Measurements from ENCODE around the gene STK26. TPM values are rescaled to one million over a fixed set of nuclear protein-coding genes. Genes with fewer than 3 reads are reported as not detected.

The STK26 gene
- total RNA-seq, 1 experiment from 2014 or later = 38.5 TPM

DNA sequence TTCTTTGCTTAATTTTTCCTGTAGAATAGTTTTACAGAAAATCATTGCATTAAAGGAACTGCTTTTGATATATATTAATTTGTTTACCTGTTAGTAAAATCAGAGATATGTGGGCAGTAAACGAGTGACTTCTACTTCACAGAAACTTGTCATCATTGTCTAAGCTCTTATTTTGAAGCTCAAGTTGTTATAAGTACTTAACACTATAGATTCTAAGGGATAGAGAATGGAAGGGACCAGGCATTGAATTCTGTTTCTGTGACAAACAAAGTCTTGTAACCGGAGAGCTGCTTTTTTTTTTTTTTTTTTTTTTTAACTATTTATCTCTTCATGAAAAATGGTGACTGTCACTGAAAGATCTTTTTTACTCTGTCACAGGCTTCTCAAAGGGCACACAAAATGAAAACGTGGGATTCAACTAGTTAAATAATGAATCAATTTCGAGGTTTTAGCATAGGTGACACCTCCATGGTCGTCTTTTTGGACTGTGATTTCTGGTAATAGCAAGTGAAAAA lies 14.4 kb downstream of the STK26 start:
- no peak for DNase-seq
- Mint-ChIP-seq H3K4me1 (ENCODE audit: low read depth, unreplicated experiment) (peaks cover 8% of the 10 kb centered on the region), H3K36me3 (ENCODE audit: insufficient read depth, unreplicated experiment) (no peaks in the 10 kb centered on the region), H3K27me3 (ENCODE audit: unreplicated experiment) (no peaks in the 10 kb centered on the region), H3K27ac (ENCODE audit: unreplicated experiment) (no peak overlapping the region), H3K4me3 (ENCODE audit: low read depth, unreplicated experiment) (no peak overlapping the region), H3K9me3 (ENCODE audit: low read depth, unreplicated experiment) (no peaks in the 10 kb centered on the region)
- CTCF ChIA-PET = no interaction called here
- BruUV-seq (replicated peaks) = no TSS peak
- intact Hi-C loops (cut with micrococcal nuclease; ENCODE audit: unreplicated experiment) = no loop called here
- TF ChIP-seq, protein P1, sequence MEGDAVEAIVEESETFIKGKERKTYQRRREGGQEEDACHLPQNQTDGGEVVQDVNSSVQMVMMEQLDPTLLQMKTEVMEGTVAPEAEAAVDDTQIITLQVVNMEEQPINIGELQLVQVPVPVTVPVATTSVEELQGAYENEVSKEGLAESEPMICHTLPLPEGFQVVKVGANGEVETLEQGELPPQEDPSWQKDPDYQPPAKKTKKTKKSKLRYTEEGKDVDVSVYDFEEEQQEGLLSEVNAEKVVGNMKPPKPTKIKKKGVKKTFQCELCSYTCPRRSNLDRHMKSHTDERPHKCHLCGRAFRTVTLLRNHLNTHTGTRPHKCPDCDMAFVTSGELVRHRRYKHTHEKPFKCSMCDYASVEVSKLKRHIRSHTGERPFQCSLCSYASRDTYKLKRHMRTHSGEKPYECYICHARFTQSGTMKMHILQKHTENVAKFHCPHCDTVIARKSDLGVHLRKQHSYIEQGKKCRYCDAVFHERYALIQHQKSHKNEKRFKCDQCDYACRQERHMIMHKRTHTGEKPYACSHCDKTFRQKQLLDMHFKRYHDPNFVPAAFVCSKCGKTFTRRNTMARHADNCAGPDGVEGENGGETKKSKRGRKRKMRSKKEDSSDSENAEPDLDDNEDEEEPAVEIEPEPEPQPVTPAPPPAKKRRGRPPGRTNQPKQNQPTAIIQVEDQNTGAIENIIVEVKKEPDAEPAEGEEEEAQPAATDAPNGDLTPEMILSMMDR (IDR thresholded peaks at IDR 0.05; ENCODE audit: unreplicated experiment) = no peak

DNA sequence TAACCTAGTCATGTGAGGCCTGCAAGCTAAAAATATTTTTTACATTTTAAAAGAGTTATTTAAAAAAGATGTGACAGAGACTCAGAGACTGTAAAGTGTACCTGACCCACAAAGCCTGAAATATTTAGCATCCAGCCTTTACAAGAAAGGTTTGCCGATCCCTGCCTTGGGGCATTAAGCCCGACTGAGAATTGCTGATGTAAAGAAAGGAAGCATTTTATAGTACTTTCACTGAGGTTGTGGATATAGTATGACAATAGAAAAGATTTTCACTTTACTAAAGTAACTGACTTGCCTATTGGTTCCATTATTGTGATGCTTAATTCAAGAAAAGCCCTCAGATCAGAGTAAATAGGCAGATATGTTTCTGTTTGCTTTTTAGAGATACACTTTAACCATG lies 17.0 kb downstream of the STK26 start:
- DNase-seq = no peak
- no peaks in the 10 kb centered on the region for H3K36me3 Mint-ChIP-seq (ENCODE audit: insufficient read depth, unreplicated experiment)
- H3K27ac Mint-ChIP-seq (ENCODE audit: unreplicated experiment) = no peak overlapping the region
- H3K4me1 Mint-ChIP-seq (ENCODE audit: low read depth, unreplicated experiment) = peaks cover 8% of the 10 kb centered on the region
- no peaks in the 10 kb centered on the region for H3K27me3 Mint-ChIP-seq (ENCODE audit: unreplicated experiment)
- no peaks in the 10 kb centered on the region for H3K9me3 Mint-ChIP-seq (ENCODE audit: low read depth, unreplicated experiment)
- intact Hi-C loops (cut with micrococcal nuclease; ENCODE audit: unreplicated experiment) = no loop called here
- CTCF ChIA-PET = no interaction called here
- BruUV-seq (replicated peaks) = no TSS peak
- H3K4me3 Mint-ChIP-seq (ENCODE audit: low read depth, unreplicated experiment) = no peak overlapping the region
- TF ChIP-seq, protein P1 (IDR thresholded peaks at IDR 0.05; ENCODE audit: unreplicated experiment) = no peak

DNA sequence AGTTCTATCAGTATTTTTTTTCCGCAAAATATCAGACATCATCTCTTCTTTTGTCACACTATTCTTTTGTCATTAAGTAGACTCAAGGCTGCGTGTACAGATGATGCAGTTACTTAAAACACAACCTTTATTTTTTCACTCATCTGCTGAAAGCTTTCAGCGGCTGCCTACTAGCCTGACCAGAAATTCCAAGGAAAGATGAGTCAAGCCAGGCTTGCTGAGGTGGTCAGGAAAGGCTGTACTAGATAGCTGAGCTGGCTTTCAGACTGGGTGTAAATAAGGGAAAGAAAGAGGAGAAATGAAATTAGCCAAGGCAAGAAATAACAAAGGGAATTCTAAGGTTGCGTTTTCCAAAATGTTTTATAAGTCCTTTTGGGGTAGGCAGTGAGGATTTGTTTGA lies 17.9 kb downstream of the STK26 start:
- Mint-ChIP-seq H3K27me3 (ENCODE audit: unreplicated experiment) (no peaks in the 10 kb centered on the region), H3K27ac (ENCODE audit: unreplicated experiment) (no peak overlapping the region), H3K4me3 (ENCODE audit: low read depth, unreplicated experiment) (no peak overlapping the region), H3K9me3 (ENCODE audit: low read depth, unreplicated experiment) (no peaks in the 10 kb centered on the region), H3K4me1 (ENCODE audit: low read depth, unreplicated experiment) (peaks cover 1% of the 10 kb centered on the region), H3K36me3 (ENCODE audit: insufficient read depth, unreplicated experiment) (no peaks in the 10 kb centered on the region)
- CTCF ChIA-PET = interaction anchor here (0.5 kb wide), 1 partner anchor 1728 kb away, joined by 3 read pairs; no protein-coding TSS in a partner anchor
- BruUV-seq (replicated peaks) = no TSS peak
- no peak for DNase-seq
- intact Hi-C loops (cut with micrococcal nuclease; ENCODE audit: unreplicated experiment) = no loop called here
- TF ChIP-seq, protein P1 (IDR thresholded peaks at IDR 0.05; ENCODE audit: unreplicated experiment) = no peak

DNA sequence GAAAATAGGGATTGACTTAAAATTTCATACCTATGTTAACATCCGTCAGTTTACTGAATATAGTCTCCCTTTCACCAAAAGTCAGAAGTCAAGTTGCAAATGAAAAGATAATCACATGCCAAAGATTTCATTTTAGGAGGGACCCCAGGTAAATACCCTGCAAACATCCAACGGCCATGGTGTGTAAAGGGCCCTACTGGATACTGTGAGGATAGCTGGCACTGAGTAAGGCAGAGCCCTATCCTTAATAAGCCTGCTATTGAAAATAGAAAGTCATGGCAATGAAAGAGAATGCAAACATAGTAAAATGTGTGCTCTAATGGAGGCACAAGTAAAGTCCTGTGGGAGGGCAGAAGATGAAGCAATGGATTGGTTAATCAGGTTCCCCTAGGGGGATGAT lies 20.9 kb downstream of the STK26 start:
- intact Hi-C loops (cut with micrococcal nuclease; ENCODE audit: unreplicated experiment) = no loop called here
- H3K27me3 Mint-ChIP-seq (ENCODE audit: unreplicated experiment) = no peaks in the 10 kb centered on the region
- H3K27ac Mint-ChIP-seq (ENCODE audit: unreplicated experiment) = no peak overlapping the region
- TF ChIP-seq, protein P1 (IDR thresholded peaks at IDR 0.05; ENCODE audit: unreplicated experiment) = no peak
- no TSS peak for BruUV-seq (replicated peaks)
- H3K36me3 Mint-ChIP-seq (ENCODE audit: insufficient read depth, unreplicated experiment) = no peaks in the 10 kb centered on the region
- H3K4me3 Mint-ChIP-seq (ENCODE audit: low read depth, unreplicated experiment) = no peak overlapping the region
- no peaks in the 10 kb centered on the region for H3K9me3 Mint-ChIP-seq (ENCODE audit: low read depth, unreplicated experiment)
- H3K4me1 Mint-ChIP-seq (ENCODE audit: low read depth, unreplicated experiment) = no peaks in the 10 kb centered on the region
- DNase-seq = no peak
- CTCF ChIA-PET = no interaction called here

Data from Calu3 (cell line).